WERI-Rb-1 (cell line): ENCODE results near the gene SCML2.
A peak's percentile ranks its signal among the peaks of the same experiment; 100 is the strongest.
"Not testable (repeated sequence)": the region's sequence is repeated elsewhere in the genome, so short reads cannot be mapped to it uniquely, and the experiment has no call there.

Experiments used
- DNase-seq: peaks from one replicate; pipeline ENCODE4 v3.0.0-alpha.2; 2020
- H3K27ac ChIP-seq: fragments of 250-450 bp; sonication (Bioruptor Pico); 2 replicates; pipeline ENCODE4 v1.5.1; 2020; ENCODE audit warnings: mild to moderate bottlenecking, moderate library complexity
- H3K27me3 ChIP-seq: fragments of 250-450 bp; sonication (Bioruptor Pico); 2 replicates; pipeline ENCODE4 v1.5.1; 2021; ENCODE audit warnings: mild to moderate bottlenecking, low read depth, moderate library complexity; ENCODE audit not compliant: insufficient read depth, severe bottlenecking
- H3K36me3 ChIP-seq: fragments of 250-450 bp; sonication (Bioruptor Pico); 2 replicates; pipeline ENCODE4 v1.5.1; 2020; ENCODE audit warnings: mild to moderate bottlenecking, moderate library complexity
- H3K4me3 ChIP-seq: 2 replicates; pipeline ENCODE4 v1.5.1; 2011; ENCODE audit warnings: low read depth, mild to moderate bottlenecking, control low read depth, low read length
- H3K9me3 ChIP-seq: fragments of 250-450 bp; sonication (Bioruptor Pico); 2 replicates; pipeline ENCODE4 v1.5.1; 2021; ENCODE audit warnings: mild to moderate bottlenecking, moderate library complexity; ENCODE audit not compliant: severe bottlenecking
- CTCF ChIP-seq: IDR thresholded peaks from 2 replicates; pipeline ENCODE4 v1.5.1; 2011; ENCODE audit warnings: low read depth, mild to moderate bottlenecking, control low read depth, inconsistent platforms, low read length

Gene SCML2

GRCh38 chrX:18377796-18378195, 23.3 kb upstream of the SCML2 start:
- peak; percentile 50 for DNase-seq
- H3K27me3 ChIP-seq, result peaks cover 42% of the 10 kb centered on the region
- H3K36me3 ChIP-seq, result no peaks in the 10 kb centered on the region
- TF ChIP-seq CTCF, result peak; percentile 83
- H3K4me3 ChIP-seq, result no peak overlapping the region
- no peak overlapping the region for H3K27ac ChIP-seq
- H3K9me3 ChIP-seq, result no peaks in the 10 kb centered on the region

- DNase-seq, result not testable (repeated sequence)
These were observed 20.8 kb upstream of the SCML2 start for GRCh38 chrX:18375131-18375805.

GRCh38 chrX:18369096-18369495, 14.6 kb upstream of the SCML2 start:
- H3K36me3 ChIP-seq, H3K4me3 ChIP-seq, H3K9me3 ChIP-seq, DNase-seq, H3K27ac ChIP-seq: not testable (repeated sequence)
- H3K27me3 ChIP-seq, result peaks cover 34% of the 10 kb centered on the region

More at GRCh38 chrX:18375131-18375805, 20.8 kb upstream of the SCML2 start:
- H3K27me3 ChIP-seq, result peaks cover 42% of the 10 kb centered on the region
- not testable (repeated sequence) for H3K9me3 ChIP-seq, H3K36me3 ChIP-seq, H3K4me3 ChIP-seq, H3K27ac ChIP-seq

GRCh38 chrX:18368402-18368801, 13.9 kb upstream of the SCML2 start:
- Histone ChIP-seq H3K27ac (no peak overlapping the region), H3K36me3 (no peaks in the 10 kb centered on the region), H3K4me3 (no peak overlapping the region), H3K27me3 (peaks cover 34% of the 10 kb centered on the region), H3K9me3 (no peaks in the 10 kb centered on the region)
- no peak for DNase-seq
- TF ChIP-seq CTCF, result no peak

GRCh38 chrX:18360867-18361266, 6.4 kb upstream of the SCML2 start:
- DNase-seq, result no peak
- H3K27ac ChIP-seq, result no peak overlapping the region
- H3K9me3 ChIP-seq, result no peaks in the 10 kb centered on the region
- no peak overlapping the region for H3K4me3 ChIP-seq
- no peaks in the 10 kb centered on the region for H3K36me3 ChIP-seq
- TF ChIP-seq CTCF, result no peak
- peaks cover 41% of the 10 kb centered on the region for H3K27me3 ChIP-seq

- DNase-seq, result peak; percentile 44
- H3K27ac ChIP-seq, result peak overlapping the region; percentile 90
- H3K4me3 ChIP-seq, result peak overlapping the region; percentile 59
These were observed 538 bp downstream of the SCML2 start for GRCh38 chrX:18353931-18354368.

More at GRCh38 chrX:18353931-18354368, 538 bp downstream of the SCML2 start:
- Histone ChIP-seq H3K36me3 (no peaks in the 10 kb centered on the region), H3K9me3 (no peaks in the 10 kb centered on the region), H3K27me3 (peaks cover 22% of the 10 kb centered on the region)
- TF ChIP-seq CTCF, result peak; percentile 14
